NCI-H446 (cell line): Measurements from ENCODE around the gene ERN2.
"Not testable (repeated sequence)": the region's sequence is repeated elsewhere in the genome, so short reads cannot be mapped to it uniquely, and the experiment has no call there.

Experiments used
- DNase-seq, 2 experiments: peaks; one replicate each; lab custom pipeline; 2025; lab: John Stamatoyannopoulos, UW

The ERN2 gene

GRCh38 chr16:23712976-23713375, at the start of gene ERN2:
TSS of gene ERN2 (minus strand) at chr16:23713222. CDS start at chr16:23713187, 35 bp downstream.
- no peak for DNase-seq

- no peak for DNase-seq
Observed at GRCh38 chr16:23757937-23758619, 45.1 kb upstream of the ERN2 start.

GRCh38 chr16:23757116-23757515, 44.1 kb upstream of the ERN2 start:
- no peak for DNase-seq

- DNase-seq: no peak
Observed at GRCh38 chr16:23755484-23755809, 42.4 kb upstream of the ERN2 start.

GRCh38 chr16:23754594-23755483, 41.8 kb upstream of the ERN2 start, which contains the start of gene CHP2:
TSS of gene CHP2 (plus strand) at chr16:23755026. CDS start at chr16:23755050, 24 bp downstream.
- DNase-seq: no peak

- no peak for DNase-seq
Observed at GRCh38 chr16:23753908-23754593, 41.0 kb upstream of the ERN2 start.

GRCh38 chr16:23751053-23751452, 38.0 kb upstream of the ERN2 start:
- not testable (repeated sequence) for DNase-seq

GRCh38 chr16:23748630-23749029, 35.6 kb upstream of the ERN2 start:
- DNase-seq: no peak

- DNase-seq: no peak
Observed at GRCh38 chr16:23745263-23745662, 32.2 kb upstream of the ERN2 start.

GRCh38 chr16:23742766-23743165, 29.7 kb upstream of the ERN2 start:
- no peak for DNase-seq

- DNase-seq: peak in 1 of 2 experiments; percentile 1
Observed at GRCh38 chr16:23741675-23742303, 28.8 kb upstream of the ERN2 start.

GRCh38 chr16:23739516-23739915, 26.5 kb upstream of the ERN2 start:
- DNase-seq: no peak

- not testable (repeated sequence) for DNase-seq
Observed at GRCh38 chr16:23737423-23738028, 24.5 kb upstream of the ERN2 start.

- DNase-seq: no peak
Observed at GRCh38 chr16:23734176-23734893, 21.3 kb upstream of the ERN2 start.

GRCh38 chr16:23729503-23730424, 16.7 kb upstream of the ERN2 start:
- DNase-seq: peak in 1 of 2 experiments; percentile 48

- no peak for DNase-seq
Observed at GRCh38 chr16:23728112-23728477, 15.1 kb upstream of the ERN2 start.

GRCh38 chr16:23726710-23727109, 13.7 kb upstream of the ERN2 start:
- no peak for DNase-seq

- DNase-seq: no peak
Observed at GRCh38 chr16:23724785-23725131, 11.7 kb upstream of the ERN2 start.

GRCh38 chr16:23724096-23724784, 11.2 kb upstream of the ERN2 start:
- DNase-seq: no peak
